Smooth muscle cell (in vitro differentiated cells): ENCODE measurements around the gene DGKA. TPM values are rescaled to one million over a fixed set of nuclear protein-coding genes. Genes with fewer than 3 reads are reported as not detected.
A peak's percentile ranks its signal among the peaks of the same experiment; 100 is the strongest.

Experiments
- DNase-seq: peaks from one replicate; lab custom pipeline; 2025; ENCODE audit not compliant: unreplicated experiment; lab: John Stamatoyannopoulos, UW
- H2AFZ ChIP-seq: fragments of 200-600 bp; sonication (generic); 2 replicates; pipeline ENCODE4 v1.6.0; 2016; ENCODE audit warnings: antibody characterized with exemption, low read depth, mild to moderate bottlenecking
- H3F3A ChIP-seq: fragments of 200-600 bp; sonication (generic); 2 replicates; pipeline ENCODE4 v1.6.0; 2017; ENCODE audit warnings: antibody characterized with exemption, low read depth
- H3K27ac ChIP-seq: fragments of 200-600 bp; sonication (generic); 2 replicates; pipeline ENCODE4 v1.5.1; 2016; ENCODE audit warnings: low read depth, mild to moderate bottlenecking
- H3K27me3 ChIP-seq: fragments of 200-600 bp; sonication (generic); 2 replicates; pipeline ENCODE4 v1.6.1; 2016; ENCODE audit warnings: low read depth, mild to moderate bottlenecking
- H3K36me3 ChIP-seq: fragments of 200-600 bp; sonication (generic); 2 replicates; pipeline ENCODE4 v1.5.1; 2016; ENCODE audit warnings: low read depth
- H3K4me1 ChIP-seq: fragments of 200-600 bp; sonication (generic); 2 replicates; pipeline ENCODE4 v1.5.1; 2016; ENCODE audit warnings: low read depth
- H3K4me2 ChIP-seq: fragments of 200-600 bp; sonication (generic); 2 replicates; pipeline ENCODE4 v1.6.0; 2016; ENCODE audit warnings: mild to moderate bottlenecking
- H3K4me3 ChIP-seq: fragments of 200-600 bp; sonication (generic); 2 replicates; pipeline ENCODE4 v1.5.1; 2016; ENCODE audit warnings: mild to moderate bottlenecking
- H3K79me2 ChIP-seq: fragments of 200-600 bp; sonication (generic); 2 replicates; pipeline ENCODE4 v1.6.0; 2016; ENCODE audit warnings: low read depth, mild to moderate bottlenecking
- H3K9ac ChIP-seq: fragments of 200-600 bp; sonication (generic); 2 replicates; pipeline ENCODE4 v1.6.0; 2016; ENCODE audit warnings: low read depth
- H3K9me3 ChIP-seq: fragments of 200-600 bp; sonication (generic); replicated peaks from 2 replicates; pipeline ENCODE4 v1.5.1; 2016; ENCODE audit warnings: low read depth
- H4K20me1 ChIP-seq: fragments of 200-600 bp; sonication (generic); 2 replicates; pipeline ENCODE4 v1.6.0; 2016; ENCODE audit warnings: low read depth
- CTCF ChIP-seq: fragments of 200-600 bp; sonication (generic); IDR thresholded peaks from 2 replicates; pipeline ENCODE4 v1.5.1; 2017; ENCODE audit warnings: borderline replicate concordance, mild to moderate bottlenecking, antibody characterized with exemption; ENCODE audit not compliant: insufficient read depth, poor library complexity, severe bottlenecking
- WGBS: methylation state at CpG from one replicate; pipeline ENCODE4 v1.1.7; 2016; ENCODE audit warnings: low lambda C conversion rate; 5-methylcytosine and 5-hydroxymethylcytosine counted together
- polyA plus RNA-seq: library from polyadenylated mRNA; unstranded; fragments of >200 nt; fragmentation: Nextera tagmentation; extraction: Ambion mirVana; gene quantifications from 2 replicates; pipeline ENCODE4 v1.2.1, GENCODE V29; 2016
- total RNA-seq: library from RNA; depleted of rRNA; stranded (reverse); fragments of >200 nt; gene quantifications from 2 replicates; pipeline ENCODE4 v1.2.3, GENCODE V29; 2014

DGKA gene
- total and polyA plus RNA-seq, 2 experiments from 2014 or later = 66.3 to 87.1 TPM

GRCh38 chr12:55965240-55965639 is 34.3 kb downstream of the DGKA start:
- WGBS = 78% methylated on average over 5 of the region's 5 CpGs
- Histone ChIP-seq H4K20me1 (no peaks in the 10 kb centered on the region), H3K36me3 (no peaks in the 10 kb centered on the region), H3K4me1 (no peaks in the 10 kb centered on the region), H3K79me2 (peaks cover 23% of the 10 kb centered on the region), H3K27ac (no peak overlapping the region), H2AFZ (no peak overlapping the region), H3K4me3 (no peak overlapping the region), H3K9me3 (no peaks in the 10 kb centered on the region), H3K9ac (no peak overlapping the region), H3K4me2 (no peak overlapping the region), H3F3A (no peaks in the 10 kb centered on the region), H3K27me3 (no peaks in the 10 kb centered on the region)
- DNase-seq = no peak
- TF ChIP-seq CTCF = no peak

GRCh38 chr12:55965941-55966407 is 35.0 kb downstream of the DGKA start, which contains the start of gene PMEL:
Gene PMEL, minus strand, starts transcription at chr12:55966042. Its CDS starts 31 bp downstream, at chr12:55966011.
- Histone ChIP-seq H3K4me3 (peak within 1 kb of the TSS; percentile 97), H2AFZ (peak within 1 kb of the TSS; percentile 93), H3K27ac (peak within 1 kb of the TSS; percentile 15), H3K9ac (peak within 1 kb of the TSS; percentile 87), H3K4me1 (no peaks in the 10 kb centered on the region), H3F3A (no peaks in the 10 kb centered on the region), H4K20me1 (no peaks in the 10 kb centered on the region), H3K4me2 (peak within 1 kb of the TSS; percentile 99), H3K36me3 (no peaks in the 10 kb centered on the region), H3K27me3 (no peaks in the 10 kb centered on the region), H3K79me2 (peaks cover 23% of the 10 kb centered on the region), H3K9me3 (no peaks in the 10 kb centered on the region)
- WGBS = 9% methylated on average over 4 of the region's 4 CpGs
- no peak for DNase-seq
- no peak for TF ChIP-seq CTCF

- H3K4me1 ChIP-seq = no peaks in the 10 kb centered on the region
- peak within 1 kb of the TSS; percentile 99 for H3K4me2 ChIP-seq
- peak within 1 kb of the TSS; percentile 15 for H3K27ac ChIP-seq
- peak within 1 kb of the TSS; percentile 93 for H2AFZ ChIP-seq
- H3K36me3 ChIP-seq = no peaks in the 10 kb centered on the region
- TF ChIP-seq CTCF = no peak
- H3F3A ChIP-seq = no peaks in the 10 kb centered on the region
- peak within 1 kb of the TSS; percentile 97 for H3K4me3 ChIP-seq
- H3K27me3 ChIP-seq = no peaks in the 10 kb centered on the region
- H3K9me3 ChIP-seq = no peaks in the 10 kb centered on the region
- peak; percentile 69 for DNase-seq
- no peaks in the 10 kb centered on the region for H4K20me1 ChIP-seq
- under 1% methylated on average over 43 of the region's 45 CpGs for WGBS
- peaks cover 23% of the 10 kb centered on the region for H3K79me2 ChIP-seq
- peak within 1 kb of the TSS; percentile 87 for H3K9ac ChIP-seq
These were observed 35.7 kb downstream of the DGKA start, which contains the start of gene CDK2 for GRCh38 chr12:55966408-55967281. Gene CDK2, plus strand, starts transcription at chr12:55966830. Its CDS starts 179 bp downstream, at chr12:55967009.
